T-helper 2 cell treated with Interferon-gamma antibody and Interleukin-4, amounts not matched to agents 100 ng/mL and 5 ng/mL, for 36 hours (primary cell): ENCODE results near the gene ARID5B. TPM values are rescaled to one million over a fixed set of nuclear protein-coding genes. Genes with fewer than 3 reads are reported as not detected.
"Not testable (repeated sequence)": the region's sequence is repeated elsewhere in the genome, so short reads cannot be mapped to it uniquely, and the experiment has no call there.

Experiments
- intact Hi-C: fragments of 100-400 bp; cut with micrococcal nuclease; formaldehyde crosslinking; loops from one replicate; pipeline ENCODE4 v1.15.1; 2023
- total RNA-seq: library from RNA; stranded (reverse); gene quantifications from 2 replicates; pipeline ENCODE4 v1.2.3, GENCODE V29; 2022

Gene ARID5B
- total RNA-seq, 1 donor from 2014 or later: 30.9 TPM

- intact Hi-C loops: no loop called here
Observed at GRCh38 chr10:62024026-62024701, 122.7 kb downstream of the ARID5B start.

DNA sequence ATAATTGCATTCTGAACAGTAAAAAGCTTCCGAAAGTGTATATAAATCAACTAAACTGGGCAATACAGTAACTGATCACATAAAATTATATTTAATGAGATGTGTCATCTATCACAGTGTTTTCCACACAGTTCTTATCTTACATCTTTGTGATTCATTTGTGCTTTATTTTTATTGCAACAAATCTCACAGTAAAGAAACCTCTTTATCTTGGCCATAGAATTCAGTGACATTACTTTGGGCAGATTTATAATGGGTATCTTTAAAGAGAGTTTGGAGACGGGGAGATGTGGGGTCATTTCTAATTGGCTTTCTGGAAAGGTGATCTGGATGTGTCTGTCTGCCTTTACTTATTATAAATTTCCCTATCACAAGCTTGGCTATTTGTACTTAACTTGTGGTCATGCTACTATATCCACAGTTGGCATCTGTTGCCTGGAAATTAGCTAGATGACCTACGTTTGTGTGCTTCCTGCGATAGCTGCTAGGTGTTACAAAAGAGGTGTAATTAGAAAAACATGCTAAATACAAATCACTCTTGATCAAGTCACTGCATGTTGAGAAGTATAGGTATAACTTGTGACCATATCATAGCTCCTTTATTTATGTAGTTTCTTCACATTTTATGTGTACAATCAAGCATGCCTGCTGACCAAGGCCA, 123.8 kb downstream of the ARID5B start:
- intact Hi-C loops: no loop called here

DNA sequence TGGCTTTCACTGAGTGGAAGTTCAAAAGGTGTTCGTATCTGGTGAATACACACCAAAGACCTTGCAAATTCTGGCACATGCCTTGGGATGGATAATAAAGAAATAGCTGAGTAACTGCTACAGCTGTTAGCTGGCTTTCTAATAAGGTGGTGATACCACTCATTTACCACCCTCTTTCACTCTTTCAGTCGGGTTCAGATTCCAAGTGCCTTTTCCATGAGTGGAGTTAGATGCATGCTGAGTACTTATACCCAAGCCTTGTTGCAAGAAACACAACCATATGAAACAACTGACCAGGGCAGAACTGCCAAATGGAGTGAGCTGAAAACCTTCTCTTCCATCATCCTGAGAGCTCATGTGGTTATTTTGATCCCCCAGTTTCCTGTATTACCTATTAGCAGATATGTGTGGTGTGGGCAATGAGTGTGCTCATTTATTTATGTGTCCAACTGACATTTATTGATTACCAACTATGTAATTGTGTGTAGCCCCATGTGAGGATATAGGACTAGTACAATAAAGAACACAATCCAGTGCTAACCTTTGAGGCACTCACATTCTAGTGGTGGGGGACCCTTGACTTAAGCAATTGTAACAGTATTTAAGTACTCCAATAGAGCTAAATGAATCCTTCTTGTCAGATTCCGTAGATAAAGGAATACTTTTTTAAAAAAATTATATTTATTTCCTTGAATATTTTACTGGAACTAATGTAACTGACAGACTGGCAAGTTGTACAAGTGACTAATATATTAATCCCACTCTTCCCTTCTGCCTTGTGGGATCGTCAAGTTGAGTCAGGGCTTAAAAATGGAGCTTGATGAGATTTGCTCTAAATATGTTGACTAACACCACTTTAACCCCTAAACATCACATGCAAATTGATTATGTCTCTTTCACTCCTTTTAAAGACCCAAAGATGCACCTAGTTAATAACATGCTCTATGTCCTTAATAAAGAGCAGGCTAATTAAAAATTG, 124.7 kb downstream of the ARID5B start:
- intact Hi-C loops: no loop called here

- intact Hi-C loops: no loop called here
Observed at GRCh38 chr10:62027841-62028501, 126.5 kb downstream of the ARID5B start.

GRCh38 chr10:62028502-62028842, 127.0 kb downstream of the ARID5B start:
- intact Hi-C loops: not testable (repeated sequence)

DNA sequence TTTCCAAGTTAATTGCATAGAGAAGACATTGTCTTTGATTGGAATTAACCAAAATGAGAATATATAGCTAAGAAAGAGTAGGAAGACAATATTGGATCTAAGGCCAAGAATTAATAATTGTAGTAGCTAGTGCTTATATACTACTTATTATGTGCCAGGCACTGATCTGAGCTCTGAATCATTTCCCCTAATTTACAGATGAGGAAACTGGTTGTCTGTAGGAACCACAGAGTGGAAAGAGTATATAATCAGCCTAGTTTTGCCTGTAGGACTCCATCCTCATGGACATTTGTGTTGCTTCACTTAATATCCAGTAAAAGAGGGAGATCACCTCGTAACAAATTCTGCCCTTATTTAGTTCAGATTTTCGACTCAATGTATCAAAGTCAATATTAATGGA, 127.9 kb downstream of the ARID5B start:
- intact Hi-C loops: no loop called here

GRCh38 chr10:62031507-62031906, 130.0 kb downstream of the ARID5B start:
- intact Hi-C loops: loop anchor here (10.0 kb wide), 1 partner anchor 403 kb away; no protein-coding TSS in a partner anchor

DNA sequence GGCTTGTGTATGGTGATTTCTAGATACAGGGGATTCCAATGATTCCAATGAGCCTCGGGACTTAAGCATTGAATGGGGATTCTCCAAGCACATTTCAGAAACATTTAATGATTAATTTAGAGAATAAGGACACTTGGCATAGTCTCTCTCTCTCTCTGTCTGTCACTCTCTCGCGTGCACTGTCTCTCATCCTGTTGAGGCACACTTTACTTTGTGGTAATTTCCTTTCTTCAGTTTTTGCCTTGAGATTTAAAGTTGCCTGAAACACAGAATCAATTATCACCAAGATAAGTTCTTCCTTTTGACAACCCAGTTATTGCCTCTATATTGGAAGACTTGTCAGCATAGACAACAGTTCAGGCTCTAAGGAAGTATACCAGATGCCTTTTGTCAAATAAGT, 131.6 kb downstream of the ARID5B start:
- intact Hi-C loops: loop anchor here (10.0 kb wide), 1 partner anchor 402 kb away; no protein-coding TSS in a partner anchor

GRCh38 chr10:62034096-62034640, 132.7 kb downstream of the ARID5B start:
- intact Hi-C loops: loop anchor here (10.0 kb wide), 1 partner anchor 401 kb away; no protein-coding TSS in a partner anchor

- intact Hi-C loops: loop anchor here (5.0 to 10.0 kb wide), 2 partner anchors 336 to 398 kb away; partner anchors contain the start of gene ZNF365
Observed at GRCh38 chr10:62036186-62037081, 134.9 kb downstream of the ARID5B start.

- intact Hi-C loops: loop anchor here (5.0 to 10.0 kb wide), 2 partner anchors 335 to 398 kb away; partner anchors contain the start of gene ZNF365
Observed at GRCh38 chr10:62037166-62037831, 135.8 kb downstream of the ARID5B start.

DNA sequence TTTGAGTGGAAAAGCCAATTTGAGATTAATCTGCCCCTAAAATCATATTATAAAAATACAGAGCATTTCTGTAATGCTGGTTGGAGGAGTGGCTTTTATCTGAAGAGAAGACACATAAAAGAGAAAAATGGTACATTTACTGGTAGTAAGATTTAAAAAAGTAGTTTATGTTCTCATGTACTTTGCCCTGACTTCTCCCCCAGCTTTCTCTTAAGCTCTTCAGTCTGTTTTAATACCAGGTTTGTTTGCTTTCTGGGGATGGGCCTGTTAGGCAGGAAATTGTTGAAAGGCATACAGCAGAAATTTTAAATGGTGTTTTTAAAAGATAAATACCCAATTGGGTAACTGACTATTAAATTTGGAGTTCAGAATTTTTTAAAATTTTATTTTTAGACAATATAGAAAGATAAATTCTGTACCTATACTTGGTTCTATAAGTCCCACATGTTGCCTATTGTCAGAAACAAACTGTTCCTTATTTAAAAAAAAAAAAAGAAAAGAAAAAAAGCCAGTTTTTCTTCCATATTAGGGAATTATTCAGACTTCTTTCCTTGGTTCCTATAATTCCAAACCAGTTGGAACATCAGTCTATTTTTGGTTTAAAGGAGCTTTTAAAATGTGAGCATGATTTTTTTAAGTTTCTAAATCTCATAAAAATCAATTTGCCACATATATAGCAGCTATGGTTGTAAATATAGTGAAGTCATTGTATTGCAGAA, 136.6 kb downstream of the ARID5B start:
- intact Hi-C loops: loop anchor here (1.0 to 10.0 kb wide), 8 partner anchors 12 to 397 kb away; partner anchors contain the start of gene ZNF365

GRCh38 chr10:62038609-62039190, 137.2 kb downstream of the ARID5B start:
- intact Hi-C loops: loop anchor here (1.0 to 10.0 kb wide), 8 partner anchors 12 to 396 kb away; partner anchors contain the start of gene ZNF365

DNA sequence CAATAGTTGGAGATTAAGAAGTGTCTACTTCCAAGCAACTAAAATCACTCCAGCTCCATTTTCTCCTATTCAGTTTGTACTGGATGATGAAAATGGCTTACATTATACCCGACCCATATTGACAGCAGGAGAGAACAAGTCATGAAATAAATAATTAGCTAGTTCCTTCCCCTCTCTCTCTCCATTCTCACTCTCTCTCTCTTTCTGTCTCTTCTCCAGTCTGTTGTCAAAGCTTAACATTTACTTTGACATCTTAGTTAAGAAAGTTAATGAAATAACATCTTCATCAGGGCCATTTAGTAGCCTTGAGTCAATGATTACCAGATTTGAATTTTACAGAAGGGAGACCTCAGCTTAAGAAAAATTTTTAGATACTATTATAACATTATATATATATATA, 138.5 kb downstream of the ARID5B start:
- intact Hi-C loops: loop anchor here (2.0 to 10.0 kb wide), 5 partner anchors 43 to 595 kb away; partner anchors contain the start of gene ZNF365

DNA sequence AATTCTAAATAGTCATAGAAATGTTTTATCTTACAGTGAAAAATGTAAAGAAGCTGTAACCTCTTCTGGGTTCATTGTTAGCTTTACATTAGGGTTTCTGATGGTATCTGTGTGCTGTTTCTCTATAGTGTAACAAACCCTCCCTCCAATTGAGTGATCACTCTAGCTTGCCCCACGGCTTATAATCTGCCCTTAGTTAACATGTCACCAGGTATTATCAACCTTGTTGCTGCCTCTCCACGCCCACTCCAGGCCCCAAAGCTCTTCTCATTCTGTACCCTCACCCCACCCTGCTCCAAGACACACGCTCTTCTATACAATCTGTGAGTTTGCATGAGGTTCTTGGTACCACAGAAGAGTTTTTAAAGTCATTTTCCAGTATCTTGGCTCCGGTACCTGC, 139.4 kb downstream of the ARID5B start:
- intact Hi-C loops: loop anchor here (10.0 kb wide), 1 partner anchor 594 kb away; no protein-coding TSS in a partner anchor

GRCh38 chr10:62043421-62044021, 142.0 kb downstream of the ARID5B start:
- intact Hi-C loops: loop anchor here (10.0 kb wide), 1 partner anchor 591 kb away; no protein-coding TSS in a partner anchor

DNA sequence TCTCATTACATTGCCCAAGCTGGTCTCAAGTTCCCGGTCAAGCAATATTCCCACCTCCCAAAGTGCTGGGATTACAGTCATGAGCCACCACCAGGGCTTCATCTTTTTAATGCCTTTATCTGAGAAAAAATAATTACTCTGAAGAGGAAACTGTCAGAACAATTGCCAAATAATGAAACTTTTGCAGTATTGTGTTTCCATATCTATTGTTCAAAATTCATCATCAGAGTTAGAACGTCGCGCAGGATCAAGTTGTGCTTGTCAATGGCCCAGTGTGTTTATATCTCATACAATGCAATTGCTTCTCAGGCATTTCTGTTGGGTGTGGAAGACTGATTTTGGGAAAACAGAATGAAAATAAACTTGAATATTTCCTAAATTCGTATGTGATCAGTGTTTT, 143.1 kb downstream of the ARID5B start:
- intact Hi-C loops: loop anchor here (10.0 kb wide), 1 partner anchor 590 kb away; no protein-coding TSS in a partner anchor
